Measurements from ENCODE around the gene CHRNA9.

CHRNA9 gene

GRCh38 chr4:40369437-40370274, 34.5 kb downstream of the CHRNA9 start:
- no peak for TF ChIP-seq CTCF (IDR thresholded peaks at IDR 0.05)

DNA sequence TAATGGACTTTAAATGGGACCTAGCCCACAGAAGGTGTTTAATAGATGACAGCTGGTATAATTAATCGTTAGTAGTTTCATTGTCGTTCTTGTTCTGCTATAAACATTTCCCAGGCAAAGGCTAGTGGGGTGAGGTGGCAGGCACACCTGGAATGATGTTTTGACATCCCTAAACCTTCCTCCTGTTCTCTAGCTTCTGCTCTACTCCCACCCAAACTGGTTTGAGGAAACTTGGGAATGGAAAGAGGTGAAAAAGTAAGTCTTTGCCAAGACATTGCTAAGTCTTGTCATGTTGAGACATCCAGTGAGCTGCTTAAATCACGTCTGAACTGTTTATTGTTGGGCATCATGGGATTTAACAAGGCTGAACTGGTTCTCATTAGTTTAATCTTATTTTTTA, 37.5 kb downstream of the CHRNA9 start:
- TF ChIP-seq CTCF (IDR thresholded peaks at IDR 0.05): no peak

DNA sequence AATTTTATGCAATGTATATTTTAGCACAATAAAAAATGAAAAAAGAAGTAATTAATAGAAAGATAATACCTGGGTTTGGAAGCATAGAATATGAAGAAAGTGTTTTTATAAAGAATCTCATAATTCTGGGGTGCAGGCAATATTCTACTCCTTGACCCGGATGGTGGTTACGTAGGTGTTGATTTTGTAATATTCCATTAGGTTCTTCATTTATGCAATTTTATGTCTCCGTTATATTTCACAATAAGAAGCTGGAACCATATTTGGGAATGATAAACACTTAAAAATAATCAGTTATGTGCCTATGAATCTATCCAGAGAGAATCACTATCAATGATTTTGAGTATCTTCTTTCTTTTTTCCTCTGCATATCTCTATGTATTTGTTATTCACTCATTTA, 38.5 kb downstream of the CHRNA9 start:
- no peak for TF ChIP-seq CTCF (IDR thresholded peaks at IDR 0.05)

DNA sequence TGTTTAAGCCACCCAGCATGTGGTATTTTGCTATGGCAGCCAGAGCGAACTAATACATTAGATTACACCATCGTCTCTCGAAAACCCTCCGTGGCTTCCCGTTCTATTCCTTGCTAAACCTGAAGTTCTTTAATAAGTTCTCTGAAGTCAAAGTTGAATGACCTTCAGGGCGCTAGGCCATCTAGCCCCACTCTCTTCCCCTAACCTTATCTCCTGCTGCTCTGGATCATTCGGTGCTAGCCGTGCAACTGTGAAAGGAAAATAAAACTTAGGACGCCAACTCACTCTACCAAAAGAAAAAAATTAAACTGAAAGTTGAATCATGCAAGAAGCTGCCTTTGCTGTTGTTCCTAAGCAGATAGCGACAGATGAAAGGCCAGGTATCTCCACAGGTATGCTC, 40.0 kb downstream of the CHRNA9 start:
- no peak for TF ChIP-seq CTCF (IDR thresholded peaks at IDR 0.05)

- TF ChIP-seq CTCF (IDR thresholded peaks at IDR 0.05): no peak
Measured at GRCh38 chr4:40375620-40376019, 40.5 kb downstream of the CHRNA9 start.

DNA sequence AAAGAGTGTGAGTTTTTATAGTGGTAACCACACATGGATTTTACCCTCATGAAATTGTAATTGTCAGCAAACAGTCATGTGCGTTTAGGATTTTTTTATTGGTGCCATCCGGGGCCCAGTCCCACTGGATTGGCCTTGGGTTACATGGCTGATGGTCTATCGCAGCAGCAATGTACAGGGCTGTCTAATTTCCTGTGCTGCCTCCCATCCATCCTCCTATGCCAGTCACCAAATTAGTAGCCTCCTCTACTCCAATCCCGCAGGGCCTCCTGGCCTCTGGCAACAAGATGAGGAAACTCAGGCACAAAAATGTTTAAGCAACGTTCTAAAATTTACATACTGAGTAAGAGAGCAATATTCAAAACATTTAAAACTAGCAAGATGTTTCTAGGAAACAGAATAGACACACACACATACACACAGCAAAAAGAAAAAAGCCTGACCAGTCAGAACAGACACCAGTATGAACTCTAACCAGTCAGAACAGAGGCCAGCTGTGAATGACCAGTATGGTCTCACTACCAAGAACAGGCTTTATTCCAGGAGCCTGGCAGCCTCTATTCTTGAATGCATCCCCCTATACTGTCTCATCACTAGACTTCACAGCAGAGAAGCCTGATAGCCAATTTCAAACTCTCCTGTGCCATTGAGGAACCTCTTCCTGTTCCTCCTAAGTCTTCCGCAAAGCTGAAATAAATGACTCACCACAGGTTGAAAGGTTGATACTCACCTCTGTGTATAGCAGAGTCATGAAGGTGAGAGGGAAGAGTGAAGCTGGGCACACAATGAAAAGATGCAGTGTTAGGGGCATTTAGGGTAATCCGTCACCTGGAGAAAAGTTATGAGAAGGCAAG, 42.6 kb downstream of the CHRNA9 start:
- TF ChIP-seq CTCF (IDR thresholded peaks at IDR 0.05): no peak

- no peak for TF ChIP-seq CTCF (IDR thresholded peaks at IDR 0.05)
Measured at GRCh38 chr4:40378619-40379018, 43.5 kb downstream of the CHRNA9 start.
